ENCODE data around the gene CFAP90.

The CFAP90 gene

GRCh38 chr5:7868773-7869473 is 18.0 kb upstream of the CFAP90 start, which contains the start of the genes FASTKD3 and MTRR:
Gene FASTKD3, minus strand, starts transcription at chr5:7869031. Its CDS starts 948 bp downstream, at chr5:7868083.
Gene MTRR, plus strand, starts transcription at chr5:7869148. Its CDS starts 1,647 bp downstream, at chr5:7870795.
- in situ Hi-C loops (cut with MboI; ENCODE audit: low sequenced_read_pairs) = no loop called here

- in situ Hi-C loops (cut with MboI; ENCODE audit: low sequenced_read_pairs) = no loop called here
Observed at GRCh38 chr5:7868427-7868772, 17.5 kb upstream of the CFAP90 start.

- in situ Hi-C loops (cut with MboI; ENCODE audit: low sequenced_read_pairs) = no loop called here
Observed at GRCh38 chr5:7867260-7867659, 16.3 kb upstream of the CFAP90 start.

GRCh38 chr5:7866196-7866595 is 15.3 kb upstream of the CFAP90 start:
- in situ Hi-C loops (cut with MboI; ENCODE audit: low sequenced_read_pairs) = no loop called here

- in situ Hi-C loops (cut with MboI; ENCODE audit: low sequenced_read_pairs) = no loop called here
Observed at GRCh38 chr5:7857926-7858632, 7.1 kb upstream of the CFAP90 start.

GRCh38 chr5:7857361-7857760 is 6.4 kb upstream of the CFAP90 start:
- in situ Hi-C loops (cut with MboI; ENCODE audit: low sequenced_read_pairs) = no loop called here

GRCh38 chr5:7856855-7857254 is 5.9 kb upstream of the CFAP90 start:
- in situ Hi-C loops (cut with MboI; ENCODE audit: low sequenced_read_pairs) = no loop called here

- in situ Hi-C loops (cut with MboI; ENCODE audit: low sequenced_read_pairs) = no loop called here
Observed at GRCh38 chr5:7855611-7856010, 4.7 kb upstream of the CFAP90 start.

GRCh38 chr5:7852988-7853387 is 2.1 kb upstream of the CFAP90 start:
- in situ Hi-C loops (cut with MboI; ENCODE audit: low sequenced_read_pairs) = no loop called here

- in situ Hi-C loops (cut with MboI; ENCODE audit: low sequenced_read_pairs) = no loop called here
Observed at GRCh38 chr5:7852542-7852941, 1.6 kb upstream of the CFAP90 start.

- in situ Hi-C loops (cut with MboI; ENCODE audit: low sequenced_read_pairs) = no loop called here
Observed at GRCh38 chr5:7851617-7852289, 820 bp upstream of the CFAP90 start.

GRCh38 chr5:7851240-7851592 is 283 bp upstream of the CFAP90 start:
- in situ Hi-C loops (cut with MboI; ENCODE audit: low sequenced_read_pairs) = no loop called here

- in situ Hi-C loops (cut with MboI; ENCODE audit: low sequenced_read_pairs) = no loop called here
Observed at GRCh38 chr5:7849681-7850394, 1.1 kb downstream of the CFAP90 start.

- in situ Hi-C loops (cut with MboI; ENCODE audit: low sequenced_read_pairs) = no loop called here
Observed at GRCh38 chr5:7848296-7848695, 2.6 kb downstream of the CFAP90 start.

- in situ Hi-C loops (cut with MboI; ENCODE audit: low sequenced_read_pairs) = no loop called here
Observed at GRCh38 chr5:7846327-7846726, 4.6 kb downstream of the CFAP90 start.

GRCh38 chr5:7845557-7845956 is 5.4 kb downstream of the CFAP90 start:
- in situ Hi-C loops (cut with MboI; ENCODE audit: low sequenced_read_pairs) = no loop called here

GRCh38 chr5:7844901-7845300 is 6.0 kb downstream of the CFAP90 start:
- in situ Hi-C loops (cut with MboI; ENCODE audit: low sequenced_read_pairs) = no loop called here

- in situ Hi-C loops (cut with MboI; ENCODE audit: low sequenced_read_pairs) = no loop called here
Observed at GRCh38 chr5:7842531-7842930, 8.4 kb downstream of the CFAP90 start.

GRCh38 chr5:7837403-7837802 is 13.5 kb downstream of the CFAP90 start:
- in situ Hi-C loops (cut with MboI; ENCODE audit: low sequenced_read_pairs) = no loop called here

GRCh38 chr5:7834982-7835381 is 16.0 kb downstream of the CFAP90 start:
- in situ Hi-C loops (cut with MboI; ENCODE audit: low sequenced_read_pairs) = no loop called here

GRCh38 chr5:7828269-7828668 is 22.7 kb downstream of the CFAP90 start:
- in situ Hi-C loops (cut with MboI; ENCODE audit: low sequenced_read_pairs) = no loop called here

Data from HL-60/S4 (cell line).